GM21786 (cell line): ENCODE measurements around the gene SIAE.
A peak's percentile ranks its signal among the peaks of the same experiment; 100 is the strongest.
"Not testable (repeated sequence)": the region's sequence is repeated elsewhere in the genome, so short reads cannot be mapped to it uniquely, and the experiment has no call there.

Experiments
- ATAC-seq: cut with Tn5 transposase; IDR thresholded peaks from one replicate; pipeline ENCODE4 v1.9.1; 2021; ENCODE audit not compliant: unreplicated experiment

Gene SIAE

GRCh38 chr11:124625504-124626168 is 47.9 kb downstream of the SIAE start:
- no peak for ATAC-seq

DNA sequence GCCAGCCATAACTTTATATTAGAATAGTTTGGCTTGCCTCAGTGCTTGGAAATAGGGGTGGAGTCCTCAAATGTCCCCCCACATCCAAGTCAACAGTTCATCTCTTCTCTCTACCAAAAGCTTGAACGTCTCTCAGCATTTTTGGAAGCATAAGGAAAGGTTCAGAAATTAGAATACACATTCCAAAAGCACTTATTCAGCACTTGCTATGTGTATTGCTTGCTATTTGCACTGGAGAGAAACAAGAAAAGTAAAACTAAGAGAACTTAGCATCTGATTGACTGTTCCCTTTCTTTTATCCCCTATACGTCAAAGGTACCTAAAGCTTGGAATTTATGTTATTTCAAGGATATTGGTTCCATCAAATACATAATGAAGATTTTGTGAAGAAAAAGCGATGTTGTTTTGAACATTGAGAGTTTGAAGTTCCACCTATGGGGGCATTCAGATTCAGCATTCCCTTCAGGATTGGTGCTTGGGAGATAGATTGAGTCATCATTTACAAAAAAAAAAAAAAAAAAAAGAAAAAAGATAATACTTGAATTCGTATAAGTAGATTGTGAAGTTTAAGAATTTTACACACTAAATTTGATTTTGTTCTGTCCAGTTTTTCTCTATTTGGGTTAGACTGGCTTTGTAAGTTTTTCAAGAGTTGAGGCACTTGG is 49.5 kb downstream of the SIAE start:
- no peak for ATAC-seq

- ATAC-seq, result peak; percentile 99
These were observed 50.7 kb downstream of the SIAE start, which contains the start of gene TBRG1 for GRCh38 chr11:124622531-124623451. Gene TBRG1, plus strand, starts transcription at chr11:124622864. Its CDS starts 220 bp downstream, at chr11:124623084.

GRCh38 chr11:124618863-124619262 is 54.7 kb downstream of the SIAE start:
- ATAC-seq, result no peak

GRCh38 chr11:124612567-124613246 is 60.8 kb downstream of the SIAE start:
- no peak for ATAC-seq

GRCh38 chr11:124612045-124612444 is 61.5 kb downstream of the SIAE start:
- ATAC-seq, result no peak

- ATAC-seq, result no peak
These were observed 62.5 kb downstream of the SIAE start, which contains the start of gene PANX3 for GRCh38 chr11:124611064-124611463. Gene PANX3, plus strand, starts transcription at chr11:124611428. Its CDS starts 129 bp downstream, at chr11:124611557.

- ATAC-seq, result no peak
These were observed 63.2 kb downstream of the SIAE start for GRCh38 chr11:124610295-124610694.

- no peak for ATAC-seq
These were observed 65.4 kb downstream of the SIAE start for GRCh38 chr11:124608147-124608546.

DNA sequence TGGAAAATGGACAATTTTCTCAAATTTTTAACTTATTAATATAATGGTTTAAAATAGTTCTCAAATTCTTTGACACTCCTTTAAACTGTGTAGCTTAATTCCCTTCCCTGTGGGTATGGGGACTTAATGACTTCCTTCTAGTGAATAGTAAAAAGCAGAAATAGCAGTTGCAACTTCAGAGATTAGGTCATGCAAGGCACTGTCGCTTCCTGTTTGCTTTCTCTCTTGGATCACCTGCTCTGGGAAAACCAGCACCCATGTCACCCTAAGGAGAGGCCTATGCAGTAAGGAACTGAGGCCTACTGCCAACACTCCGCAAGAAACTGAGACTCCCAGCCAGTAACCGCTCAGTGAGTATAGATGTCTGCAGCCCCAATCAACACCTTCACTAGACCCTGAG is 67.8 kb downstream of the SIAE start:
- no peak for ATAC-seq

GRCh38 chr11:124602723-124603122 is 70.8 kb downstream of the SIAE start:
- not testable (repeated sequence) for ATAC-seq

GRCh38 chr11:124602193-124602592 is 71.3 kb downstream of the SIAE start:
- no peak for ATAC-seq

DNA sequence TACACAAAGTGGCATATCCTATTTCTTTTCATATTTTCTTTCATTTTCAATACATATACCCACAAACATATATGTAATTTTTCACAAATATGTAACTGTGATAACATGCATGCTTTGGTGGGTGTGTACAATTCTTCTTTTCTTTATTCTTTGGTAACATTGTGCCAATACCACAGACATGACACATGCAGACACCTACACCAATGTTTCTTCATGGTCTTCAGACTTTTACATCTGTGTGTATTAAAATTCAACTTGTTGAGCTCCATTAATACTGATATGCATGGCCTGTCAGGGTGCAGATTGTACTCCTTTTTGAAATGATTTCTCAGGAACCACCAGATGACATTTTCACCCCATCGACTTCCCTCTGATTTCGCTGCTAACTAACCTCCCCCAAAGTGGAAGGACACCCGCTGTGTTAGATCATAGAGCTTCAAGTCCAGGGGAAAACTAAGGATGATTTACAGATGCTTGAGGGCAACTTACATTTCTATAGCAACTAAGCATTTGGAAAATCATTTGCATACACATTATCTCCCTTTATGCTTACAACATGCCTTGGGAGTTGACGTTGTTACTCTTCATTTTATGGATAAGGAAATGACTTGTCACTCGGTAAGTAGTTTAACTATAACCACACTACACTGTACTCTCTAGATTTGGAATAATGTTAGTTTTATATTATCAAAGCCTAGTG is 72.8 kb downstream of the SIAE start:
- ATAC-seq, result no peak

DNA sequence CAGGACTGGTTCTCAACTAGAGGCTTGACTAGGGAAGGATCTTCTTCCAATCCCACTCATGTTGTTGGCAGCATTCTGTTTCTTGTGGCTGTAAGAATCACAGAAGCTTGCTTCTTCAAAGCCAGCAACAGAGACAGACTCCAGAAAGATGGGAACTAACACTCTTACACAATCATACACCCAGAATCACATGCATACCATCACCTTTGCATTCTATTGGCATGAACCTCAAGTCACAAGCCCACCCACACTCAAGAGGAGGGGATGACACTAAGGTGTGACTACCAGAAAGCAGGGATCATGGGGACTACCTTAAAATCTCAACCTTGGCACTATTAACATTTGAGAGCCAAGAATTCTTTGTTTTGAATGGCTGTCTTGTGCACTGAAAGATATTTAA is 75.9 kb downstream of the SIAE start:
- ATAC-seq, result no peak

- no peak for ATAC-seq
These were observed 78.2 kb downstream of the SIAE start for GRCh38 chr11:124595302-124595701.

DNA sequence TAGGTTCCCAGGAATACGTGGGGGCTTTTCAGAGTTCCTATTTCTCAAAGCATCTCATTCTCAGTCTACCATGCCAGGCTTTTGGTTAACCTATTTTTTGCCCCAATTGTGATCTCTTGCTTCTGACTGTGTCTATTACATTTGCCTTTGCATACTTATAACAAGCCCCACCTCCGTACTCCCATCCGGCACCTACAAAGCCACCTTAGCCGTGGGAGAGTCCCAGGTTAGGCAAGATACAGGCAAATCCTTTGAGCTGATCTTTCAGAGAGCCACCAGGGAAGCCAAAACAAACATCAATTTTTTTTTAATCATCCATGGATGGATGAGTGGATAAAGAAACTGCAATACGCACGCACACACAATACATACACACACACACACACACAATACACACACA is 80.9 kb downstream of the SIAE start:
- ATAC-seq, result no peak

DNA sequence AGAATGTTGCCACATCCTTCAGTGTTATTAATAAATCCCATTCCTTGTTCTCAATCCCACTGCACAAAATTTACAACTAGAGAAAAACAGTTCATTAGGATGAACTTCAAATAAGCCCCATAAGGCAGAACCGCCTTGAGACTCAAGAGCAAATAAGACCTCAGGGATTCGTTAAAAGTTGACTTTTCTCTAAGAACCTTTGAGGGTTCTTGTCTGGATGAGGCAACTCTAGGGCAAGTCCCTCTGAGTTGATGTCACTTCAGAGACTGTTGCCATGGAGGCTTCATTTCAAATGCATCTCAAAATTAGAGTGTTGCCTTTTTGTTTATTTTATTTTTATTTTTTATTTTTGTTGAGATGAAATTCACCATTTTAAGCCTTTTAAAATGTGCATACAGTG is 82.1 kb downstream of the SIAE start:
- ATAC-seq, result no peak

GRCh38 chr11:124586238-124586860 is 87.2 kb downstream of the SIAE start:
- peak; percentile 71 for ATAC-seq

GRCh38 chr11:124584681-124585372 is 88.7 kb downstream of the SIAE start:
- ATAC-seq, result no peak
